Activated naive CD8-positive, alpha-beta T cell (primary cell): ENCODE data around the gene HCN2.

ENCODE experiments used
- H3K27ac Mint-ChIP-seq: one replicate; pipeline ENCODE4 v1.8.0; 2021; ENCODE audit warnings: mixed read lengths
- H3K27me3 Mint-ChIP-seq: one replicate; pipeline ENCODE4 v1.8.0; 2021; ENCODE audit warnings: mixed read lengths
- H3K36me3 Mint-ChIP-seq: one replicate; pipeline ENCODE4 v1.8.0; 2021; ENCODE audit warnings: mixed read lengths
- H3K4me1 Mint-ChIP-seq: one replicate; pipeline ENCODE4 v1.8.0; 2021; ENCODE audit warnings: low read depth, mixed read lengths
- H3K4me3 Mint-ChIP-seq: one replicate; pipeline ENCODE4 v1.8.0; 2021; ENCODE audit warnings: mild to moderate bottlenecking, mixed read lengths
- H3K9me3 Mint-ChIP-seq: one replicate; pipeline ENCODE4 v1.8.0; 2021; ENCODE audit warnings: low read depth, mixed read lengths

HCN2 gene

GRCh38 chr19:589693-590395 lies at the start of gene HCN2:
Gene HCN2 (plus strand): TSS chr19:589881. CDS start chr19:589946, 65 bp downstream.
- Mint-ChIP-seq H3K27ac (no peak within 1 kb of the TSS), H3K9me3 (no peaks in the 10 kb centered on the region), H3K36me3 (no peaks in the 10 kb centered on the region), H3K27me3 (no peaks in the 10 kb centered on the region), H3K4me3 (peak within 1 kb of the TSS; percentile 67), H3K4me1 (peaks cover 6% of the 10 kb centered on the region)

- Mint-ChIP-seq H3K27me3 (no peaks in the 10 kb centered on the region), H3K4me1 (peaks cover 18% of the 10 kb centered on the region), H3K36me3 (no peaks in the 10 kb centered on the region), H3K9me3 (no peaks in the 10 kb centered on the region), H3K4me3 (no peak overlapping the region), H3K27ac (no peak overlapping the region)
Observed at GRCh38 chr19:540867-541637, 48.6 kb upstream of the HCN2 start.

- no peak overlapping the region for H3K27ac Mint-ChIP-seq
- no peak overlapping the region for H3K4me3 Mint-ChIP-seq
- H3K36me3 Mint-ChIP-seq = no peaks in the 10 kb centered on the region
- H3K27me3 Mint-ChIP-seq = no peaks in the 10 kb centered on the region
- no peaks in the 10 kb centered on the region for H3K9me3 Mint-ChIP-seq
- H3K4me1 Mint-ChIP-seq = peaks cover 18% of the 10 kb centered on the region
Observed at GRCh38 chr19:541699-542098, 48.0 kb upstream of the HCN2 start.

GRCh38 chr19:542173-542866 lies 47.4 kb upstream of the HCN2 start:
- H3K9me3 Mint-ChIP-seq = no peaks in the 10 kb centered on the region
- H3K4me1 Mint-ChIP-seq = peaks cover 21% of the 10 kb centered on the region
- no peaks in the 10 kb centered on the region for H3K27me3 Mint-ChIP-seq
- no peak overlapping the region for H3K27ac Mint-ChIP-seq
- H3K36me3 Mint-ChIP-seq = no peaks in the 10 kb centered on the region
- no peak overlapping the region for H3K4me3 Mint-ChIP-seq

GRCh38 chr19:543910-544608 lies 45.6 kb upstream of the HCN2 start, which contains the start of gene GZMM:
Gene GZMM (plus strand): TSS chr19:544053. CDS start chr19:544072, 19 bp downstream.
- Mint-ChIP-seq H3K27me3 (no peaks in the 10 kb centered on the region), H3K36me3 (peaks cover 2% of the 10 kb centered on the region)

GRCh38 chr19:547117-547516 lies 42.6 kb upstream of the HCN2 start:
- Mint-ChIP-seq H3K27me3 (no peaks in the 10 kb centered on the region), H3K4me3 (no peak overlapping the region)

More at GRCh38 chr19:543910-544608, 45.6 kb upstream of the HCN2 start, which contains the start of gene GZMM:
- H3K9me3 Mint-ChIP-seq = no peaks in the 10 kb centered on the region
- peak within 1 kb of the TSS; percentile 84 for H3K27ac Mint-ChIP-seq
- H3K4me3 Mint-ChIP-seq = peak within 1 kb of the TSS; percentile 89
- H3K4me1 Mint-ChIP-seq = peaks cover 21% of the 10 kb centered on the region

GRCh38 chr19:547836-548720 lies 41.6 kb upstream of the HCN2 start:
- H3K4me1 Mint-ChIP-seq = peaks cover 22% of the 10 kb centered on the region
- H3K9me3 Mint-ChIP-seq = no peaks in the 10 kb centered on the region
- H3K27me3 Mint-ChIP-seq = no peaks in the 10 kb centered on the region
- no peak overlapping the region for H3K4me3 Mint-ChIP-seq
- H3K27ac Mint-ChIP-seq = no peak overlapping the region
- peaks cover 2% of the 10 kb centered on the region for H3K36me3 Mint-ChIP-seq

More at GRCh38 chr19:547117-547516, 42.6 kb upstream of the HCN2 start:
- no peak overlapping the region for H3K27ac Mint-ChIP-seq
- H3K9me3 Mint-ChIP-seq = no peaks in the 10 kb centered on the region
- peaks cover 22% of the 10 kb centered on the region for H3K4me1 Mint-ChIP-seq
- H3K36me3 Mint-ChIP-seq = peaks cover 2% of the 10 kb centered on the region

- peaks cover 12% of the 10 kb centered on the region for H3K4me1 Mint-ChIP-seq
- no peaks in the 10 kb centered on the region for H3K27me3 Mint-ChIP-seq
Observed at GRCh38 chr19:548886-549830, 40.5 kb upstream of the HCN2 start.

GRCh38 chr19:554817-555216 lies 34.9 kb upstream of the HCN2 start:
- no peaks in the 10 kb centered on the region for H3K36me3 Mint-ChIP-seq
- H3K4me3 Mint-ChIP-seq = no peak overlapping the region
- peaks cover 4% of the 10 kb centered on the region for H3K4me1 Mint-ChIP-seq
- no peak overlapping the region for H3K27ac Mint-ChIP-seq
- H3K27me3 Mint-ChIP-seq = no peaks in the 10 kb centered on the region
- H3K9me3 Mint-ChIP-seq = no peaks in the 10 kb centered on the region

More at GRCh38 chr19:548886-549830, 40.5 kb upstream of the HCN2 start:
- Mint-ChIP-seq H3K36me3 (peaks cover 2% of the 10 kb centered on the region), H3K27ac (no peak overlapping the region), H3K4me3 (no peak overlapping the region), H3K9me3 (no peaks in the 10 kb centered on the region)

- Mint-ChIP-seq H3K27ac (no peak overlapping the region), H3K36me3 (no peaks in the 10 kb centered on the region), H3K9me3 (no peaks in the 10 kb centered on the region), H3K4me3 (no peak overlapping the region), H3K27me3 (no peaks in the 10 kb centered on the region), H3K4me1 (peaks cover 4% of the 10 kb centered on the region)
Observed at GRCh38 chr19:555474-555808, 34.2 kb upstream of the HCN2 start.

- Mint-ChIP-seq H3K36me3 (no peaks in the 10 kb centered on the region), H3K4me1 (peaks cover 2% of the 10 kb centered on the region), H3K27ac (no peak overlapping the region), H3K27me3 (no peaks in the 10 kb centered on the region), H3K9me3 (no peaks in the 10 kb centered on the region), H3K4me3 (no peak overlapping the region)
Observed at GRCh38 chr19:556611-557382, 32.9 kb upstream of the HCN2 start.

- no peak overlapping the region for H3K27ac Mint-ChIP-seq
- H3K4me3 Mint-ChIP-seq = no peak overlapping the region
- H3K4me1 Mint-ChIP-seq = peaks cover 2% of the 10 kb centered on the region
- H3K9me3 Mint-ChIP-seq = no peaks in the 10 kb centered on the region
- H3K27me3 Mint-ChIP-seq = no peaks in the 10 kb centered on the region
- H3K36me3 Mint-ChIP-seq = no peaks in the 10 kb centered on the region
Observed at GRCh38 chr19:558770-559439, 30.8 kb upstream of the HCN2 start.
